ENCODE measurements around the gene USP24.

Gene USP24

DNA sequence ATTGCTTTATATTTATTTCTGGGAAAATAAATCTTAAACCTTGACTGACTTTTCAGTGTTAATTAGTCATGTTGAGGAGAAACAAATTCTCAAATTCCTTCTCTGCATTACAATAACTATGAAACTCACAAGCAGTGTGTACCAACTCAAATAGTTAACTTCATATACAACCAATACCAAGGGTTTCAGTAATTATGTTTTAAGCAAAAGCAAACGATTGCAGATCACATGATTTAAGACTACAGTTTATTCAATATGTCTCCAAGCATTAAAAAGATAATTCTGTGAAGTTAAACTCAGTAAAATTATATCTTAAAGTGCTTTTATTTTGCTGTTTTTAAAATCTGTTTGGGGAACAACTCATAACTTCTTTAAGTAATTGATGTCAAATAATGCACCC, 147.2 kb downstream of the USP24 start:
- no peak for DNase-seq (ENCODE audit: low read depth in 2 of 2)

GRCh38 chr1:55067022-55067778, 148.0 kb downstream of the USP24 start:
- no peak for DNase-seq (ENCODE audit: low read depth in 2 of 2)

DNA sequence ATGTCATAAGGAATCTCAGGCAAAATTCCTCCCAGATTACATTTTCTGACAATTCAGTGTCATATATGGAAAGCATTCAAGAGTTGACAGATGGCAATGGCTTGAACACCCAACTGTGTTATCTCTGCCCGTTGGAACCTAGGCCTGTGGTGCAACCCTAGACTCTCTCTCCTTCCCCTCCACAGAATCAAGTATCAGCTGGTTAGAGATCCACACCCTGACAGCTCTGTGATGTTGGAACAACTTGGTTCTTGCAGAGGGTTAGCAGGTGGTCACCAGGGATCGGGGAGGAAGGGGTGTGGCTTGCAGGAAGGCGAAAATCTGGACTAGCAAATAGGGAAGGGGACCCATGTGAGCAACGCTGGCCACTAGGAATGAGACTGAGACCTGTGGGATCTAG, 149.5 kb downstream of the USP24 start:
- no peak for DNase-seq (ENCODE audit: low read depth in 2 of 2)

DNA sequence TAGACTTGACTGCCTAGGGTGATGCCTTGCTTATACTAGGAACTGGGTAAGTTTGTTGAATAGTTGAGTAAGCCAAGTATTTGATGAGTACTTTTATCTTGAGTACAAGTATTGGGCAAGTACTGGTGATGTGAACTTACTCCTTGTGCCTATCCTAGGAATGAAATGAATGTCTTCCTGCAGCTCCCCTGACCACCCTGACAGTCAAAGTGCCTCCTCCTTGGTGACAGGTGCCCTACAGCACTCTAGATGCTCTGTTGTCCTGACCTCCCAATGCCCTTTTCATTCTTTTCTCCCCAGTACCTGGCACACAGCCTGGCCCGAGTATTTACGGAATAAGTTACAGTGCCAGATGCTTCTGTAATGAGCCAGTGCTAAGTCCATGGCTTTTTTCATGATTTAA, 150.3 kb downstream of the USP24 start:
- no peak for DNase-seq (ENCODE audit: low read depth in 2 of 2)

- DNase-seq (ENCODE audit: low read depth in 2 of 2) = no peak
Observed at GRCh38 chr1:55064071-55064581, 151.0 kb downstream of the USP24 start.

GRCh38 chr1:55063577-55063942, 151.6 kb downstream of the USP24 start:
- DNase-seq (ENCODE audit: low read depth in 2 of 2) = no peak

DNA sequence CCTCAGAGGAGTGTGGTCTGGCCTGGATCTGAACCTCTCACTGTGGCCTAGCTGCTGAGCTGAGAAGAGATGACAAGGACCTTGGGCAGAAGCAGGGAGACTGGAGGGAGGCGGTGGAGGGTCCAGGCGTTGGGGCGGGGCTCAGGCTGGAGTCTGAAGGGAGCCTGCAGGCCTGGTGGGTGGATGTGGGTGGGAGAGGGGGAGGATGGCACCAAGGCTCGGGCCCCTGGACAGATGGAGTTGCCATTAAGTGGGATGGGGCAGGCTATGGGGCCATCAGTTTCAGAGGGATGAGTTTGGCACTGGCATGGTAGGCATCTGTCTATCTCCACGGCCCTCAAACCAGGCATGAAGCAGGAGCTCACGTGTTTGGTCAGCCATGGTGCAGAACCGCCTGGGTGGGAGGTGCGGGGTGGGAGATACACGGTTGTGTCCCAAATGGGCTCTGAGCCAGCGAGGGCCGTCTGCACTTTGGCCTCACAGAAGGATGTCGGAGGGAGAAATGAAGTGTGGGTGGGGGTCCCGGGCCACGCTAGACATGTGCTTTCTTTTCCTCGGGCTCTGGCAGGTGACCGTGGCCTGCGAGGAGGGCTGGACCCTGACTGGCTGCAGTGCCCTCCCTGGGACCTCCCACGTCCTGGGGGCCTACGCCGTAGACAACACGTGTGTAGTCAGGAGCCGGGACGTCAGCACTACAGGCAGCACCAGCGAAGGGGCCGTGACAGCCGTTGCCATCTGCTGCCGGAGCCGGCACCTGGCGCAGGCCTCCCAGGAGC, 152.2 kb downstream of the USP24 start:
- DNase-seq (ENCODE audit: low read depth in 2 of 2) = no peak

- DNase-seq (ENCODE audit: low read depth in 2 of 2) = no peak
Observed at GRCh38 chr1:55061706-55062321, 153.3 kb downstream of the USP24 start.

DNA sequence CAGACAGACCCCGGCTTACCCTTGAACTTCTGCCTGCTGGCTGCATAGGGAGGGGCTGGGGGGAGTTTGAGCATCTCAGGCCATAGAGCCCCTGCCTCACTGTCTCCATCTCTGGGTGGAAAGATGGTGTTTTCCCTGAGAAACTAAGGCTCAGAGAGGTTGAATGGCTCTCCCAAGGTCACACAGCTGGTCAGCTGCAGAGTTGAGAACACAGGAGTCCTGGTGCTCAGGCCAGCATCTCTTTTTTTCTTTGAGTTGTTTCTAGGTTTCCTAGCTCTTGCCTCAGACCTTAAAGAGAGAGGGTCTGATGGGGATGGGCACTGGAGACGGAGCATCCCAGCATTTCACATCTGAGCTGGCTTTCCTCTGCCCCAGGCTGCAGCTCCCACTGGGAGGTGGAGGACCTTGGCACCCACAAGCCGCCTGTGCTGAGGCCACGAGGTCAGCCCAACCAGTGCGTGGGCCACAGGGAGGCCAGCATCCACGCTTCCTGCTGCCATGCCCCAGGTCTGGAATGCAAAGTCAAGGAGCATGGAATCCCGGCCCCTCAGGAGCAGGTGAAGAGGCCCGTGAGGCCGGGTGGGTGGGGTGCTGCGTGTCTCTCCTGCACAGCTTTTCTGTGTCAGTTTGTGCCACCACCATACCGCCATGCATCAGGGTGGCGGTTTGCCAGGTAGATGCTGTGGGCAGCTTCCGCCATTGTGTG, 154.0 kb downstream of the USP24 start:
- DNase-seq (ENCODE audit: low read depth in 2 of 2) = no peak

DNA sequence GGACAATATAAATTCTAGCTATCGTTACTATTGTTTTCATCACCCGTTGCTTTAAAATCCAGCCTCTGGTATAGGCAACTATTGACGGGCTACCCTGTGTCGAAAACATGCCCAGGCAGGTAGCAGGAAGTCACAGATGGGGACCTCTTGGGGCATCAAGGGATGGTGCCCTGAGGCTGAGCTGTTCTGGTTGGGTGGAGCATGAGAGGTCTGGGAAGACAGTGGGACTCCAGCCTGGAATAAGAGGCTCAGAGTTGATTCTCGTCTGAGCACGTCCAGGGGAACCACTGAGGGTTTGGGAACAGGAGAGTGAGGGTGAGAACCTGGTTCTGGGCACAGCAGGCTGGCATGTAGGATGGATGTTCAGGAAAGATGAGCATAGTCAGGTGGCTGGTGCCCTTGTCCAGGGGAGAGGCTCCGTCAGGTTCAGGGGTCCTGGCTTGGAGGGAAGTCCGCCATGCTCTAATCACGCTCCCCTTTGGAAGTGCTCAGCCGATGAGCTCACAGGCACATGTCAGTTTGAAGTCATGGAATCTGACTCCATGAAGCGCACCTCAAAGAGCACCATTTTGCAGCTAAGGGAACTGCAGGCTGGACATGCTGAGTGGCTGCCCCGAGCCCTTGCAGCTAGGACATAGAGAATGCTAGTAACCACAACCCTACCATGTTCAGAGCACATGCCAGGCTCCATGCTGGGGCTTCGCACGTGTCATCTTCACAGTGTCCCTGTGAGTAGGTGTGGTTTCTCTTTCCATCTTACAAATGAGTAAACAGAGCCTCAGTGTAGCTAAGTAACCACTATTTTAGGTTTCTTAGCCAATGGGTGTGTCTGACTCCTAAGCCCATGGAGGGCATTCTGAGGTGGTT, 154.8 kb downstream of the USP24 start:
- DNase-seq (ENCODE audit: low read depth in 2 of 2) = no peak

- DNase-seq (ENCODE audit: low read depth in 2 of 2) = no peak
Observed at GRCh38 chr1:55059302-55060132, 155.6 kb downstream of the USP24 start.

DNA sequence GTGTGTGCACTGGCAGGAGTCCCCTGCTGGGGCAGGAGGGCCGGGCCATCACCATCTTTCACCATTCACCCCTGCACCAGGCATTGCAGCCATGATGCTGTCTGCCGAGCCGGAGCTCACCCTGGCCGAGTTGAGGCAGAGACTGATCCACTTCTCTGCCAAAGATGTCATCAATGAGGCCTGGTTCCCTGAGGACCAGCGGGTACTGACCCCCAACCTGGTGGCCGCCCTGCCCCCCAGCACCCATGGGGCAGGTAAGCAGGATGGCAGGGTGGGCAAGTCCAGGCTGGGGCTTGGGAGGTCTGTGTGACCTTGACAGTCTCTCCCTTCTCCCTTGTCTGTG, 157.2 kb downstream of the USP24 start:
- no peak for DNase-seq (ENCODE audit: low read depth in 2 of 2)

DNA sequence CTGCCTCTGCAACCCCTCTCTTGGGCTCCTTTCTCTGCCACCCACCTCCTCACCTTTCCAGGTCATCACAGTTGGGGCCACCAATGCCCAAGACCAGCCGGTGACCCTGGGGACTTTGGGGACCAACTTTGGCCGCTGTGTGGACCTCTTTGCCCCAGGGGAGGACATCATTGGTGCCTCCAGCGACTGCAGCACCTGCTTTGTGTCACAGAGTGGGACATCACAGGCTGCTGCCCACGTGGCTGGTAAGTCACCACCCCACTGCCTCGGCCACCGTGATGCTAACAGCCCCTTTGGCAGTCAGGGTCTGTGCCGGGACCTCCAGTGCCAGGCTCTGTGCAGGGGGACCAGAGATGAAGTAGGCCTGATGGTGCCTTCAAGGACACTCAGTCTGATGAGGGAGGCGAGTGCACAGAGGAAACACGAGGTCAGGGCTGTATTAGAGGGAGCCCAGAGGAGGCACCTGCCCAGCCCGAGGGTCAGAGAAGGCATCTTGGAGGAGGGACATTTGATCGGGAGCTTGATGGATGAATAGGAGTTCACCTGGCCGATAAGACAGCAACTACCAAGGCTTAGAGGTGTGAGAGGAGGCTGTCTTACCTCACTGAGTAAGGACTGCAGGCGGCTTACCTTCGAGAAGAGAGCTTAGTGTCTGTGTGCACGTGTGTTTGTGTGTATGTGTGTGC, 157.8 kb downstream of the USP24 start:
- no peak for DNase-seq (ENCODE audit: low read depth in 2 of 2)

DNA sequence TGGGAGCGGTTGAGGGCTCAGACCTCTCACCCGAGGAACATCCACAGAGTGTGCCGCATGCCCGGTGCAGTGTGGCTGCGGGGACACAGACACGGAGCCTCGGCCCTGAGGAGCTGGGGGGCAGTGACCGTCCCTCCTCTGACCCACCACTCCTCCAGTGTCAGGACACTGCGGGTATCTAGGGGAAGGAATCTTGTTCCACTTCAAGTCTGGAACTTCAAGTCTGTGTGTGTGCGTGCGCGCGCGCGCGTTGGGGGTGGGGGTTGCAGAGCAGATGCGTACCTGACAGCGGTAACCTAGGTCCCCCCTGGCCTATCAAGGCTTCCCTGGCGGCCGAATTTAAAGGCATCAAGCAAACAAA, 158.6 kb downstream of the USP24 start:
- no peak for DNase-seq (ENCODE audit: low read depth in 2 of 2)

DNA sequence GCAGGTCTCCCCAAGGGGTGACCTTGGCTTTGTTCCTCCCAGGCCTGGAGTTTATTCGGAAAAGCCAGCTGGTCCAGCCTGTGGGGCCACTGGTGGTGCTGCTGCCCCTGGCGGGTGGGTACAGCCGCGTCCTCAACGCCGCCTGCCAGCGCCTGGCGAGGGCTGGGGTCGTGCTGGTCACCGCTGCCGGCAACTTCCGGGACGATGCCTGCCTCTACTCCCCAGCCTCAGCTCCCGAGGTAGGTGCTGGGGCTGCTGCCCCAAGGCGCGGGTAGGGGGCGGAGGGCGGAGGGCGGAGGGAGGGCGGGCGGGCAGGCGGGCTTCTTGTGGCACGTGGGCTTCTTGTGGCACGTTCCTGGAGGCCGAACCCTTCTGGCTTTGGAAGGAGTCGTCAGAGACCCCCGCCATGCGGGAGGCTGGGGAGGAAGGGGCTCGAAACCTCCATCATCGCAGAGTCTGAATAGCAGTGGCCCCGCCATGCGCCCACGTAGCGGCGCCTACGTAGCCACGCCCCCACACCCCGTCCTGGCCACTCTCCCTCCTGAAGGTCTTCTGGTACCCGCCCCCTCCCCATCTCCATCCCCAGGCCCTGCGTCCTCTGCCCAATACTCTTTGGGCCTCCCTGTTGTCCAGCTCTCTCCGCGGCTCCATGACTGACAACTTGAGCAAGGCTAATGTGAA, 159.1 kb downstream of the USP24 start:
- DNase-seq (ENCODE audit: low read depth in 2 of 2) = no peak

- DNase-seq (ENCODE audit: low read depth in 2 of 2) = no peak
Observed at GRCh38 chr1:55055084-55055882, 159.9 kb downstream of the USP24 start.

DNA sequence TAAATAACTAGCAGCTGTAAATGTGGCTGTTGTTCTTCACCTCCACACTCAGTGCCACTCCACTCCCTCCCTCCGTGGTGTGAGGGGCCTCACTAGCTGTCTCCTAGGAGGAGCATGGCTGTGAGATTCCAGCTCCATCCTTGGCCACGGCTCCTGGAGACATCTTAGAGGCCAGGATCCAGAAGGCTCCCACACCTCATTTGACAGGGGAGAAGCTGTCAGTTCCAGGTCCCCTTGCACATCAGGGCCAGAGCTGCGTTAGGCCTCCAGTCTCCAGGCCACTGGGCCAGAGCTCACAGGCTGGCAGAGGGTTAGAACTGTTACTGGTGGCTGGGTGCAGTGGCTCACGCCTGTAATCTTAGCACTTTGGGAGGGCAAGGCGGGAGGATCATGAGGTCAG, 160.8 kb downstream of the USP24 start:
- no peak for DNase-seq (ENCODE audit: low read depth in 2 of 2)

DNA sequence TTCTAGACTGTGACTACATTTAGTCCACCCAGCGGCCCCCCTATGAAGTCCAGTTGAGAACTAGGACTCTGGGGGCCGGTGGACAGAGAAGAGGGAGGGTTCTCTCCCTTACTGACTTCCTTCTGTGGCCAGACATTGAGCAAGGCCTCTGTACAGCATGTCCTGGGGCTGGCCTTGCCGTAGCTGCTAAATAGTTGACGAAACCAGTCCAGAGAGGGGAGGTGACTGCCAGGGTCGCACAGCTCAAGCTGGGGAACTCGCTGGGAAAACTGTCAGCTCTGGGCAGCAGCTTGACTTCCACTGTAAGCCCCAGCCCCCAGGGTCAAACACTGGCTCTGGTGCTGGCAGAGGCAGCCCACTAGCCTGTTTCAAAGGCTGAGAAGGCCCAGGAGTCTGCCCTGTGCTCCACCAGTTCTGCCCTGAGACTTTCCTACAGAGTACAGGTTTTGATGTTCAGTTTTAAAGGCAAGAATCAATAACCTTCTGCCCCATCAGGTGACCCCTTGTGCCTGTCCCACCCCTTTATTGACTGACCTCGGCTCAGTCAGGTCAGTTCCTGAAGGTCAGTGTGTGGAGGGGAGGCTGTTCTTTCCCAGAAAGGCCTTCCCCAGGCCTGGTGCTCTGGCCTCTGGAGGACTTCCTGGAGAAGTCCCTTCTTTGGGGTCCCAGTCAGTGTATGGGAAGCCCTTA, 161.8 kb downstream of the USP24 start:
- DNase-seq (ENCODE audit: low read depth in 2 of 2) = no peak

Measured in stimulated activated CD4-positive, alpha-beta T cell treated with anti-CD3 and anti-CD28 coated beads, Interleukin-4, amount 100 ng/mL, for 48 hours (primary cell).